NB4 (cell line): ENCODE results near the gene FBP1.

Experiments used
- CTCF ChIP-seq: IDR thresholded peaks from one replicate; pipeline ENCODE4 v1.5.1; 2012; ENCODE audit warnings: low read depth, low read length
- MYC ChIP-seq: IDR thresholded peaks from 2 replicates; pipeline ENCODE4 v1.6.1; 2011; ENCODE audit warnings: low read depth, low read length
- POLR2A ChIP-seq: IDR thresholded peaks from 2 replicates; pipeline ENCODE4 v1.6.1; 2011; ENCODE audit warnings: mild to moderate bottlenecking; ENCODE audit not compliant: insufficient read length; ENCODE audit errors: extremely low read depth

DNA sequence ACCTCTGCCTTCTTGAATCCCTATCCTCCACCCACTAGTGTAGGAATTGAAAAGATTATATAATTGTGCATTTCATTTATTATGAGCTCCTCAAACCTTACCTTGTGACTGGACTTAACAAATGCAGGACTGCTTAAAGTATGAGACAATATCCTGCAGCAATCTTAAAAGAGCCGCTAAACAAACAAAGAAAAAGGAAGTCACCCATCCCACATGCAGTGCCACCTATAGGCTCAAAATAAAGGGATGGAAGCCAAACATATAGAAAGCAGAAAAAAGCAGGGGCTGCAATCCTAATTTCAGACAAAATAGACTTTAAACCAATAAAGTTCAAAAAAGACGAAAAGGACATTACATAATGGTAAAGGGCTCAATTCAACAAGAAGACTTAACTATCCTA is 75.8 kb downstream of the FBP1 start:
- peak; percentile 45 for TF ChIP-seq CTCF
- TF ChIP-seq POLR2A: no peak
- no peak for TF ChIP-seq MYC
